IPS DF 4.7 (cell line): ENCODE data around the gene CTNNA3.

Experiments
- DNase-seq: peaks from one replicate; pipeline ENCODE4 v3.0.0-alpha.2; 2013; ENCODE audit warnings: low spot score; ENCODE audit errors: extremely low read depth

Gene CTNNA3

GRCh38 chr10:66321723-66322665, 1374.0 kb downstream of the CTNNA3 start:
- DNase-seq = no peak

GRCh38 chr10:66318761-66319160, 1377.2 kb downstream of the CTNNA3 start:
- DNase-seq = no peak

GRCh38 chr10:66307826-66308225, 1388.2 kb downstream of the CTNNA3 start:
- no peak for DNase-seq

- DNase-seq = no peak
Observed at GRCh38 chr10:66301078-66301477, 1394.9 kb downstream of the CTNNA3 start.

GRCh38 chr10:66295602-66296001, 1400.4 kb downstream of the CTNNA3 start:
- DNase-seq = no peak

GRCh38 chr10:66294538-66294937, 1401.5 kb downstream of the CTNNA3 start:
- DNase-seq = no peak

- no peak for DNase-seq
Observed at GRCh38 chr10:66292922-66293321, 1403.1 kb downstream of the CTNNA3 start.

- no peak for DNase-seq
Observed at GRCh38 chr10:66292456-66292855, 1403.5 kb downstream of the CTNNA3 start.

- no peak for DNase-seq
Observed at GRCh38 chr10:66291133-66291532, 1404.9 kb downstream of the CTNNA3 start.

- no peak for DNase-seq
Observed at GRCh38 chr10:66284621-66285020, 1411.4 kb downstream of the CTNNA3 start.

GRCh38 chr10:66283874-66284464, 1412.0 kb downstream of the CTNNA3 start:
- DNase-seq = no peak

- no peak for DNase-seq
Observed at GRCh38 chr10:66283064-66283463, 1412.9 kb downstream of the CTNNA3 start.

- DNase-seq = no peak
Observed at GRCh38 chr10:66281327-66281726, 1414.7 kb downstream of the CTNNA3 start.

GRCh38 chr10:66277481-66277880, 1418.5 kb downstream of the CTNNA3 start:
- DNase-seq = no peak

- DNase-seq = no peak
Observed at GRCh38 chr10:66273966-66274519, 1422.0 kb downstream of the CTNNA3 start.

GRCh38 chr10:66265398-66265797, 1430.6 kb downstream of the CTNNA3 start:
- DNase-seq = no peak

GRCh38 chr10:66259836-66260235, 1436.2 kb downstream of the CTNNA3 start:
- no peak for DNase-seq

- DNase-seq = no peak
Observed at GRCh38 chr10:66258693-66259092, 1437.3 kb downstream of the CTNNA3 start.

GRCh38 chr10:66257801-66258200, 1438.2 kb downstream of the CTNNA3 start:
- DNase-seq = no peak

- DNase-seq = no peak
Observed at GRCh38 chr10:66252986-66253385, 1443.0 kb downstream of the CTNNA3 start.

- DNase-seq = no peak
Observed at GRCh38 chr10:66246177-66246576, 1449.8 kb downstream of the CTNNA3 start.

- no peak for DNase-seq
Observed at GRCh38 chr10:66244953-66245352, 1451.0 kb downstream of the CTNNA3 start.
